Skeletal muscle satellite cell (primary cell): ENCODE results near the gene BTG3.
A peak's percentile ranks its signal among the peaks of the same experiment; 100 is the strongest.

Source experiments
- H3K27me3 ChIP-seq: 2 replicates; pipeline ENCODE4 v1.7.0; 2013; ENCODE audit warnings: low read length; ENCODE audit not compliant: control insufficient read depth, insufficient read depth
- H3K36me3 ChIP-seq: 2 replicates; pipeline ENCODE4 v1.7.0; 2013; ENCODE audit warnings: mild to moderate bottlenecking, control low read depth, low read length; ENCODE audit not compliant: insufficient read depth
- H3K4me1 ChIP-seq: 2 replicates; pipeline ENCODE4 v1.7.0; 2013; ENCODE audit warnings: low read length; ENCODE audit not compliant: control insufficient read depth, insufficient read depth
- H3K4me2 ChIP-seq: 2 replicates; pipeline ENCODE4 v1.7.0; 2013; ENCODE audit warnings: mild to moderate bottlenecking, low read length
- H3K4me3 ChIP-seq: 2 replicates; pipeline ENCODE4 v1.7.0; 2013; ENCODE audit warnings: low read length
- H3K9ac ChIP-seq: 2 replicates; pipeline ENCODE4 v1.7.0; 2013; ENCODE audit warnings: mild to moderate bottlenecking, low read depth, low read length, moderate library complexity
- H3K9me3 ChIP-seq: replicated peaks from 2 replicates; pipeline ENCODE4 v1.7.0; 2013; ENCODE audit warnings: mild to moderate bottlenecking, control low read depth, low read length

Gene BTG3

DNA sequence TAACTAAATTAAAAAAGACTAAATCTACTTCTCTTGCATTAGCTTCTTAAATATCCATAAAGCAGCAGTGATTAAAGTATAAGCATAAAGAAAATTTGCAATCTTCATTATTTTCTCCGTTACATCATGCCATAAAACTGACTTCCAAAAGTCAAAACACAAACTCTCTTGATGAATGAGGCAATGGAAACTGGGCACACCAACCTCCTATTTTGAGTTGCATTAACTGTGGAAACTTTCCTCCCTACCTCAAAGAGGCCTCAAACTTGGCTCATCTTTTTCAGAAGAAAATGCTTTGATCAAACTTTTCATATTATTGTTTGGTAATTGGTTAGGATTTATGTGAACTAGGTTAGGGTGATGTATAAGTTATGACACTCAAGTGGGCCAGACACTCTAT, 4.1 kb upstream of the BTG3 start:
- Histone ChIP-seq H3K4me2 (no peak overlapping the region), H3K9me3 (no peaks in the 10 kb centered on the region), H3K36me3 (no peaks in the 10 kb centered on the region), H3K4me1 (no peaks in the 10 kb centered on the region), H3K9ac (no peak overlapping the region), H3K27me3 (peaks cover 3% of the 10 kb centered on the region), H3K4me3 (no peak overlapping the region)

DNA sequence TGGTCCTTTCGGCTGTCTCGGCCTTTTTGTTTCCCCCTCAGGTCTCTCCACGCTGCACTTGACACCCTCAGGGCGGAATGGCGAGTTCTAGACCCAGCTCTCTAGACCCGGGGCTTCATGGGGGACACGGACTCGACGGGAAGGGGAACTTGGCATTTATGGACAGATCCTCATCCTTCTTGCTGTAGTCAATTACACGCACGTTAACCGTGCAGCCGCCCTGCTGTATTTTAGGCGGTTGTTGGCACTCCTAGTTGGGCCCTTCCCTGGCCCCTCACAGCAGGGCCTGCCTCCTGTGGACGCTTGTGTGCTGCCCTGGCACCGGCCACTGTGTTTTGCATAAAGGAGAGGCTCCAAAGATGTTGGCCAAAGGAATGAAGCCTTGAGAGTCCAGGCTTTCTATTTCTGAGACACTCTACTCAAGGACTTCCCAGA, 558 bp upstream of the BTG3 start:
- H3K9ac ChIP-seq, result peak overlapping the region; percentile 93
- peak overlapping the region; percentile 90 for H3K4me2 ChIP-seq
- H3K4me3 ChIP-seq, result peak overlapping the region; percentile 73
- peaks cover 7% of the 10 kb centered on the region for H3K4me1 ChIP-seq
- peaks cover 3% of the 10 kb centered on the region for H3K36me3 ChIP-seq
- no peaks in the 10 kb centered on the region for H3K27me3 ChIP-seq
- H3K9me3 ChIP-seq, result no peaks in the 10 kb centered on the region

DNA sequence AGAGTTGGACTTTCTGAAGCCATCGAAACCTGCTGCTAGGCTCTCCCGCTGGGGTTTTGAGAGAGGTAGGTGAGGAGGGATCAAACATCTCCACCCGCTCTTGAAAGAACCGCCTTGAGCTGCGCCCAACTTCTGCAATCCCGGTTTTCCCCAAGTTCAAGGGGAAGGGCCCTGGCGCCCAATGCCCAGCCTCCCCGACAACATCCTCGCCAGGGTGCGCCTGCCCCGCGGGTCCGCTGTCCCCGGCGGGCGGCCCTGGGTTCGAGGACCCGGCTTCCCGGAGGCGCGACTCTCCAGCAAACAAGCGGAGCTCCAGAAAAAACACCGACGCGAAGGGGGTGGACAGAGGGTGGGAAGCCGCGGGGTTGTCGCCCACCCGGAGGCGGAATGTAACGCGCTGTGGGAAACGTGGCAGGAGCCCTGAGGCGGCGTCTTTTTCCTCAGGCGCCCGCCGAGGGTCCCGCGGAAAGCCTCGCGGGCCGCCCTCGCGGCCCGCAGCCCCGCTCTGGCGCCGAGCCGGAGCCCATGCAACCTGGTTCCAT, 607 bp downstream of the BTG3 start:
- H3K9me3 ChIP-seq, result no peaks in the 10 kb centered on the region
- peak overlapping the region; percentile 93 for H3K9ac ChIP-seq
- H3K4me2 ChIP-seq, result peak overlapping the region; percentile 90
- H3K36me3 ChIP-seq, result peaks cover 8% of the 10 kb centered on the region
- no peaks in the 10 kb centered on the region for H3K27me3 ChIP-seq
- peak overlapping the region; percentile 73 for H3K4me3 ChIP-seq
- peaks cover 7% of the 10 kb centered on the region for H3K4me1 ChIP-seq

DNA sequence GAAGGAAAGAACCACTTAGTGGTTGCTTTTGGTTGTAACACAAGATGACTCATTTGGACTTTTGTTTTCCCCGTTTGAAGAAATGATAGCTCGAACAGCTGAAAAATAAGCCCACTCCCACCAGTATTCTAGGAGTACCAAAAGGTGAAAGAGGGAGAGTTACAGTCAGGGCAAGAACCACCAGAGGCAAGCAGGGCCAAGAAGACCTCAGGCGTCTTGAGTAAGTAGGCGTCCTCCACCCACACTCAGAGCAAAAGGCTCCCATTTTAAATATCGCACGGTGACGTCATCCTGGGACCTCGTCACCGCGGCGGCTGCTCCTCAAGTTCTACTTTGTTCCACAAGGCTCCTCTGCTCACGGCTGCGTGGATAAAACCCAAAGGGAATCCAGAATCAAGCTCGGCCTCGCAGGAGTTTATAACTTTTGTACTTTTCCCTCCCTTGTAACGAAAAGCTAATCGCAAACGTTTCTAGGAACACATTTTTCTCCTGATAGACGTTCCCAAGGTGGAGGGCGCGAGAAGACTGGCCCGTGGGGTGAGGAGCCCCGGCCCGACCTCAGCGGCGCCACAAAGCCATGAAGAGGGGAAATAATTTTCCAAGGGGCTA, 1.2 kb downstream of the BTG3 start:
- H3K4me3 ChIP-seq, result peak overlapping the region; percentile 73
- H3K4me1 ChIP-seq, result peaks cover 7% of the 10 kb centered on the region
- H3K27me3 ChIP-seq, result no peaks in the 10 kb centered on the region

DNA sequence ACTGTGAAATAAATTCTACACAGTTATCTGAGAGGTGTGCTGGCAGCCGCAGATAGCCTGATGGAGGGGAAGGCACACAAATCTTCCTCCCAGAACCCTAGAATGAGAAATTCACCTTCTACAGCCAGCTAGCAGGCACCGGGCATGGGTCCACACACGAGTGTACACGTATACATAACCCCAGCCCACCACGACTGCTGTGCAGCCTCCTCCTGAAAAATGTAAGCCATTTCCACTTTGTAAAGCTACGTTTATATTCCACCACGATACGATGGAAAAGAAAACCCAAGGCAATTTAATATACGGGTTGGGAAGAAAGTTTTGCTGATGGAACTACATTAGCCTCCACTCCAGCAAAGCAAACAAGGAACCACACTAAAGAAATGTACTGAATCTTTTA, 1.8 kb downstream of the BTG3 start:
- Histone ChIP-seq H3K9me3 (no peaks in the 10 kb centered on the region), H3K4me1 (peaks cover 7% of the 10 kb centered on the region), H3K4me2 (peak overlapping the region; percentile 90), H3K27me3 (no peaks in the 10 kb centered on the region), H3K36me3 (peaks cover 8% of the 10 kb centered on the region), H3K9ac (peak overlapping the region; percentile 93), H3K4me3 (peak overlapping the region; percentile 73)

More for the DNA sequence above, 1.2 kb downstream of the BTG3 start:
- H3K36me3 ChIP-seq, result peaks cover 8% of the 10 kb centered on the region
- no peaks in the 10 kb centered on the region for H3K9me3 ChIP-seq
- H3K4me2 ChIP-seq, result peak overlapping the region; percentile 90
- peak overlapping the region; percentile 93 for H3K9ac ChIP-seq

DNA sequence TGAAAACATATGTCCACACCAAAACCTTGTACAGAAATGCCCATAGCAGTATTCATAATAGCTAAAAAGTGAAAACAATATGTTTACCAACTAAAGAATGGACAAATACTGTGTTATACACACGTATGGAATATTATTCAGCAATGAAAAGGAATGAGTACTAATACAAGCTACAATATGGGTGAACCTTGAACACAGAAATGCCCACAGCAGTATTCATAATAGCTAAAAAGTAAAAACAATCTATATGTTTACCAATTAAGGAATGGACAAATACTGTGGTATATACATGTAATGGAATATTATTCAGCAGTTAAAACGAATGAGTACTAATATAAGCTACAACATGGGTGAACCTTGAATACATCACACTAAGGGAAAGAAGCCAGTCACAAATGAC, 3.0 kb downstream of the BTG3 start:
- Histone ChIP-seq H3K4me3 (no peak overlapping the region), H3K27me3 (no peaks in the 10 kb centered on the region), H3K4me2 (no peak overlapping the region), H3K4me1 (peaks cover 7% of the 10 kb centered on the region), H3K9me3 (no peaks in the 10 kb centered on the region), H3K36me3 (peaks cover 16% of the 10 kb centered on the region), H3K9ac (no peak overlapping the region)

DNA sequence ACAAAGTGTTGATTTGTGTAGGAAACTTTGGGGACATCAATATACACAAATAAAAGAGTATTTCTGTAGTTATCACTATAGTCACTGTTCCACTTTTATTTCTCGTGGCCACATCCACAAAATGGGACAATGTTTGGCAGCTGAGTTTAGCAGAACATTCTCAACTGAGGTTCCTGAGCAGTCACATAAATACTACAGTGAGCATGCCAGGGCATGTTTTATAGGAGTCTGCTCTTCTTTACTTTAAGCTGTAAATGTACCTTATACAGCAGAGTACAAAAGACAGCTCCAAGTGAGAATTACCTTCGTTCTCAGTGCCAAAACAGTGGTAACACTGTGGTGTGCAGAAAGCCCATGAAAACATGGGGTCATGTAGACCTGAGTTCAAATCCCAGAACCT, 5.0 kb downstream of the BTG3 start:
- no peak overlapping the region for H3K4me3 ChIP-seq
- H3K4me2 ChIP-seq, result no peak overlapping the region
- no peaks in the 10 kb centered on the region for H3K9me3 ChIP-seq
- H3K4me1 ChIP-seq, result peaks cover 16% of the 10 kb centered on the region
- no peak overlapping the region for H3K9ac ChIP-seq
- peaks cover 30% of the 10 kb centered on the region for H3K36me3 ChIP-seq
- no peaks in the 10 kb centered on the region for H3K27me3 ChIP-seq

DNA sequence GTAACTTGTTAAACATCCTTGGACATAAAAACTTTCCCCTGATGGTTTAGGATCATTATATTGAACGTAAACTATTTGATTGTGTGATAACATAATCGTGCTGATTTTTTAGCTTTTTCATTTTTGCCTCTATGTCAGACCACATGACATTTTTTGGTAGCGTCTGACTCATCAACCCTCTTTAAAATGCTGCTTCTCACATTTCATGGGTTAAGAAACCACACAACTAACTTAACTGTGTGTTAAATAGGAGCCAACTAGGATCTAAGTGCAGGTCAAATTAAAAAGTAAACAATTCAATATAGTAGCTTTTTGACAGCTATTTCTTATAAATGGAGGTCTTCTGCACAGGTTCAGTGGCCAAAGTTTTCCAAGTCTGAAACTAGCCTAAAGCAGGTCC, 9.8 kb downstream of the BTG3 start:
- Histone ChIP-seq H3K9me3 (no peaks in the 10 kb centered on the region), H3K4me3 (no peak overlapping the region), H3K4me1 (peaks cover 9% of the 10 kb centered on the region), H3K27me3 (no peaks in the 10 kb centered on the region), H3K4me2 (no peak overlapping the region), H3K9ac (no peak overlapping the region), H3K36me3 (peaks cover 43% of the 10 kb centered on the region)

DNA sequence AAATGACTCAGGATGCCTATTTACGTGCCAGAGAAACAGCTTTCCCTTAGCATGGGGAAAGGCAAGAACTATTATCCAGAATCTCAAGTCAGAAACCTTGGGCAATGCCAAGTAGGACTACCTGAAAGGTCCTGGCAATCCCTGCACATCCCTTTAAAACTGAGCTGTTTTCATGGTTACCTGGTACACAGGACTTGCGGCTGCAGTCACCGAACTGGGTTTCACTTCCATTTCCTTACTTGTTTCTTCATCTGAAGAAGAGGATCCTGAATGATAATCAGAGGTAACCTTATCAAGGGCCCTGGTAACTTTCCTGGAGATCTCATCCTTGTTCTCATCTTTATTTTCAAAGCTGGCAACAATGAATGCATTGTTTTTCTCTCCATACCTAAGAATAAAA, 14.3 kb downstream of the BTG3 start:
- H3K4me3 ChIP-seq, result no peak overlapping the region
- peaks cover 49% of the 10 kb centered on the region for H3K36me3 ChIP-seq
- no peaks in the 10 kb centered on the region for H3K9me3 ChIP-seq
- H3K4me2 ChIP-seq, result no peak overlapping the region
- H3K9ac ChIP-seq, result no peak overlapping the region
- no peaks in the 10 kb centered on the region for H3K27me3 ChIP-seq
- H3K4me1 ChIP-seq, result peaks cover 6% of the 10 kb centered on the region

DNA sequence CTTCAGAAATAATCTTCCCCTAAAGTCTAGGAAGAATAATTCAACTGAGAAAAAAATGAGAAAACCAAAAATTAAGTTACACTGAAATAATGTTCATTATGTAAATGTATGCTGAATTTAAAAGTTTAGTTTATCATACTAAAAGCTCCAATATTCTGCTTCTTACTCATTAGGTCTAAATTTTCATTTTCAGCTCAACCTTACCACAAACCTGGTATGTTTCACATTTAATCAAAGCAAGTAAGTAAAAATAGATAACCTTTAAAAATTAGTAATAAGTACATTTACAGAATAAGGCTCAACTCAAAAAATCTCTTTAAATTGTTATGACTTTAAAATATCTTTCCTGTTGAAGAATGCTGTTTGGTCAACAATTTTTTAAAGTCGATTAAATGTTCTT, 15.0 kb downstream of the BTG3 start:
- no peak overlapping the region for H3K4me2 ChIP-seq
- no peak overlapping the region for H3K4me3 ChIP-seq
- no peaks in the 10 kb centered on the region for H3K9me3 ChIP-seq
- H3K36me3 ChIP-seq, result peaks cover 52% of the 10 kb centered on the region
- H3K9ac ChIP-seq, result no peak overlapping the region
- no peaks in the 10 kb centered on the region for H3K27me3 ChIP-seq
- H3K4me1 ChIP-seq, result no peaks in the 10 kb centered on the region

DNA sequence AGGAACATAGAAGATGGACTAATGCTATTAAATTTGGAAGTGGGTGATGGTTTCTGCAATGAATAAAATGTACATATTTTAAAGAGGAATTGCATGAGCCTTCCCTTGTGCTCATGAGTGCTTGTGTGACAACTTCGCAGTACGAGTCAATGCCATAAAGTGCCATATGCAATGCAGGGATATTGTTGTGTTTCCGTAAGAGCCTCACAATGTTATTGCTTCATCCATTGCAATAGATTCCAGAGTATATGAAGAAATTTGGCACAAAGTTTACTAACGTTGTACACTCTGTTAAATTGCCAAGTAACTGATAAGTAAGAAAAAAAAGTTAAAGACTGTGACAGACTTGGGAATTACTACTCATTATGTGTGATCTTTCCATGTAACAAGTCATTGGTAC, 22.3 kb downstream of the BTG3 start:
- Histone ChIP-seq H3K4me1 (no peaks in the 10 kb centered on the region), H3K27me3 (no peaks in the 10 kb centered on the region), H3K4me2 (no peak overlapping the region), H3K4me3 (no peak overlapping the region), H3K9ac (no peak overlapping the region), H3K36me3 (peaks cover 16% of the 10 kb centered on the region), H3K9me3 (no peaks in the 10 kb centered on the region)

DNA sequence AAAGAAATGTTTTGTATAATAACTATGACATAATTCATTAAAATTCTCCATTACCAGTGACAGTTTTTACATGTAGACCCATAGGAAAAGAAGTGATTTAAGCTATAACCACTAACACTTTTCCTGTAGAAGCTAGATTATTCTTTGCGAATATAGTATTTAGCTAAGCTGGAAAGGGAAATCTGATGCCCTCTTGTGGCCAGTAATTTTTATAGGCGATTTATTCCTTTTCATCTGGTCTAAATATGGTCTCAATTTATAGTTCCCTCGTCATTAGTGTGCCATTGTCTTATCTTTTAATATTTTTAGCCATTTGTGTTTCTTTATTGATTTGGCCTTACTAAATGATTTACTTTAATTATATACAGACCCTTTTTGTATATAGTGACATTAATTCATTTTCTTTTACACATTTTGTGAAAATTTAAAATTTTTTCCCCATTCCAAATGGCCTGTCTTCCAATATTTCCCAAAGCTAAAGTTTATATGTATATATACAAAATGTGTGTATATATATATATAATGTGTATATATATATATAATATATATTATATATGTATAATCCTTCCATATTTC, 26.7 kb downstream of the BTG3 start:
- Histone ChIP-seq H3K4me3 (no peak overlapping the region), H3K36me3 (no peaks in the 10 kb centered on the region), H3K4me1 (no peaks in the 10 kb centered on the region), H3K9ac (no peak overlapping the region), H3K9me3 (no peaks in the 10 kb centered on the region), H3K27me3 (peaks cover 8% of the 10 kb centered on the region), H3K4me2 (no peak overlapping the region)
